ENCODE measurements around the gene BROX.
"Not testable (repeated sequence)": the region's sequence is repeated elsewhere in the genome, so short reads cannot be mapped to it uniquely, and the experiment has no call there.

Gene BROX

GRCh38 chr1:222732216-222733159 is 20.1 kb downstream of the BROX start:
- no peak for DNase-seq

DNA sequence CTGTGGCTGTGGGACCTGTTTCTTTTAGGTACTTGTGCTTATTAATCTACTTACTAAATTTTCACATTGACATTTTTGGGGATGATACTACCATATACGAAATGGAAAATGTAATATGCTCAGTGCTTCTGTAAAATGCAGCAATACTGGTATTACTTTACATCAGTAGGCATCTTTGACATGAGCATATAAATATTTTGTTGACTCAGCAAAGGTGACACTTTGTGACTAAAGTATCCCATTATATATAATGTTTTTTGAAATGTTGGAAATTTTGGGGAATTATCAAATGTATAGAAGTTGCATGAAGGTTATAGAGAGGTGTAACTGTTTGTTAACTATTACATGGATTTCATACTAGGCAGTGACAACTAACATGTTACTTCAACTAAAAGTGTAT is 22.4 kb downstream of the BROX start:
- no peak for DNase-seq

DNA sequence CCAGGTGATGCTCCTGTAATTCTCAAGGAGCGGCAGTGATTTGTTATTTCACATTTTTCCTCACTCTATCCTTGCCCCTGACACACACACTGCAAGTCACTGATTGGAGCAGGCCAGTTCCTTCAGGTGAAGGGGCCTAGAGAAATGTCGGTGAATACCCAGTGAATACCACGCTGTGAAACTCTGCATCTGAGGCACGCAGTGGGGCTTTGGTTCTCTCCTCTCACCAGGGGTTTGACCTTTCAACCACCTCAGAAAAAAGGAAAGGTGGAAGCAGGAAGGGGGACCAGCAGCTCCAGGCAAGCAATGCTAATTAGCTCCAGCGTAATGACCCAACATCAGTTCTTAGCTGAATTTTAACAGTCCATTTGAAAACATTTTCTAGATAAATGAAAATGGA is 24.1 kb downstream of the BROX start:
- DNase-seq = no peak

- DNase-seq = peak in 1 of 3 experiments; percentile 9
Observed at GRCh38 chr1:222736972-222737371, 24.6 kb downstream of the BROX start, which contains the start of gene FAM177B. TSS of gene FAM177B (plus strand) at chr1:222737202. CDS start at chr1:222746546, 9,344 bp downstream.

DNA sequence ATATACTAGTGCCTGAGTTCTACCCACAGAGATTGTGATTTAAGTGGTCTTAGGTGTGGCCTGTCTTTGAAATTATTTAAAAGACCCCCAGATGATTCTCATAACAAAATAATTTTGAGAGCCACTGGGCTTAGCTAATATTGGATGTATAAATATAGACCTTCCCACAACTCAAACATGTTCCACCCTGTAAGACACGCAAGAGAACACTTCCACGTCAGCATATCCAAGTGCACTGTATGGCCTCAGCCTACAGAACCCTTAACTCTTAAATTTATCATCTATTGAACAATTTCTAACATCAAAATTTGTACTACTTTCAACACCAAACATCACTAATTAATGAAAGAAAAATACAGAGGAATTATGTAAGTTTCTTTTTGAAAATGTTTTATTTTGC is 27.1 kb downstream of the BROX start:
- no peak for DNase-seq

DNA sequence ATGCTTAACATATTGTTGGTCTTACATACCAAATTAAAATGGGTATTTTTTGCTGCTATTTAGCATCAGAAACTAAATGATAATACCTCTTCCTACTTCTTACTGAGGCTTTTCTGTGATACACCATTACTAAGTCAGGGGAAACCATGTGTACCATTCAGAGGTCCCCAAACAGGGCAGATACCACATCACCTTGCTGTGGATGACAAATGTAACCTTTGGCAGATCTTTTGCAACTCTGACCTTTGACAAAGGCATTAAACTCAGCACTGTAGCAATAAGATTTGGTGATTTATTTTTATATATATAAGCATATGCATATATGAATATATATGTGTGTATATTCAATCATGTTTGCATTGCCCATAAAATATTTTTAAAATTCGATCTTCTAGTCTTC is 27.6 kb downstream of the BROX start:
- DNase-seq = no peak

- not testable (repeated sequence) for DNase-seq
Observed at GRCh38 chr1:222741630-222742457, 29.5 kb downstream of the BROX start.

- DNase-seq = peak in 1 of 3 experiments; percentile 56
Observed at GRCh38 chr1:222749927-222750326, 37.6 kb downstream of the BROX start.

DNA sequence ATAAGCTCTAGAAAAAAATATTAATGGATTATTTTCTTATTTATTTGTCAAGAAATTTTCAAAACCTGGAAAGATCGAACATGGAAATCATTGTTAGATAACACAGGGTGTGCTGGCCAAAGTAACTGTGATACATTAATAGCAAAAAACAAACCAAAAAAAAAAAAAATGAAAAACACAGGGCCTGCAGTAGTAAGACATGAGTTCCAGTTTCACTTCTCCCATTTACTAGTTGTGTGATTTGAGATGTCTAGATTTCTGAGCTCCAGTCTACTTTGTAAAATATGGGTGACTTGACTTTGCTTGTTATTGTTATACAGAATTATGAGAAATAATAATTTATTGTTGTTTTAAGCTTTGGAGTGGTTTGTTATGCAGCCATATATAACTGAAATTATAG is 38.3 kb downstream of the BROX start:
- no peak for DNase-seq

DNA sequence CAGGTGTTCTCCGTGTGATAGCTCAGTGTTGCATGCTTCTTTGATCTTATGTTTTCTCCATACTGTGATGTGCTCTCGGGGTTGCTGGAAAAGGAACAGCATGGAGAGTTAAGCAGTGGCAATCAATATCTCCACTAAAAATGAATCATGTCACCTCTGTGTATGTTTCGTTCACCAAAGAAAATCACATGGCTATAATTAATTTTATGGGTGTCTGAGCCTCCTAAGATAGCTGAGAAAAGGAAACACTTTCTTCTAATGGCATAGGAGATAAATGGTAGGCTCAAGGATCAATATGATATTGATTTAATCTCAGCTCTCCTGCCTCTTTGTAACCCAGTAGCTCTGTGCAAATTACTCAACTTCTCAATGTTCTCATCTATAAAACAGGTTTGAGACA is 38.9 kb downstream of the BROX start:
- no peak for DNase-seq

DNA sequence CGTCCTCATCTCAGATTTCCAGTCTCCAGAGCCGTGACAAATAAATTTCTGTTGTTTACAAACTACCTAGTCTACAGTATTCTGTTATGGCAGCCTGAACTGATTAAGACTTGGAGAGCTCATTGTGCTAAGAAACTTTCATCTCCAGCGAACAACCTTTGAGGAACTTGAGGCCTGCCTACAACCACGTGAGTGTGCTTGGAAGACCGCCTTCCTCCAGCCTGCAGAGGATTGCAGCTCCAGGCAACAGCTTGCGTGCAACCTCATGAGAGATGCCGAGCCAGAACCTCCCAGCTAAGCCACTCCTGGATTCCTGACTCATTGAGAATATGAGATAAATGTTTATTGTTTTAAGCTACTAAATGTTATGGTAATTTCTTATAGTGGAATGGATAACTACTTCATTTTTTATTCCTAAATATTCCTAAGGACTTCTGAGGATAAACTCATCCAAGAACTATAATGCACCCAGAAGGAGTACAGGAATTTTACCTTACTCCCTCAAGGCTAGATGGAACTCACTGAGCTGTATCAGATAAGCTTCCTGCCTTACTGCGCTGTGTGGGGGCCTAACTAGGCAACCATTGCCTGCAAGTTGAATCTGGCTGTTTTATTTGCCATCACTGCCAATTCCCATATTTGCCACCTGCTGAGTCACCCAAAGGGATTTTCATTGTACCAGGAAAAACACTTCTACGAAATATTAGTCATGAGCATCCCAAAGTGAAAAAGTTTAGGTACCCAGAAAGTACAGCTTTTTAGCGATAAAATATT is 42.2 kb downstream of the BROX start:
- no peak for DNase-seq

DNA sequence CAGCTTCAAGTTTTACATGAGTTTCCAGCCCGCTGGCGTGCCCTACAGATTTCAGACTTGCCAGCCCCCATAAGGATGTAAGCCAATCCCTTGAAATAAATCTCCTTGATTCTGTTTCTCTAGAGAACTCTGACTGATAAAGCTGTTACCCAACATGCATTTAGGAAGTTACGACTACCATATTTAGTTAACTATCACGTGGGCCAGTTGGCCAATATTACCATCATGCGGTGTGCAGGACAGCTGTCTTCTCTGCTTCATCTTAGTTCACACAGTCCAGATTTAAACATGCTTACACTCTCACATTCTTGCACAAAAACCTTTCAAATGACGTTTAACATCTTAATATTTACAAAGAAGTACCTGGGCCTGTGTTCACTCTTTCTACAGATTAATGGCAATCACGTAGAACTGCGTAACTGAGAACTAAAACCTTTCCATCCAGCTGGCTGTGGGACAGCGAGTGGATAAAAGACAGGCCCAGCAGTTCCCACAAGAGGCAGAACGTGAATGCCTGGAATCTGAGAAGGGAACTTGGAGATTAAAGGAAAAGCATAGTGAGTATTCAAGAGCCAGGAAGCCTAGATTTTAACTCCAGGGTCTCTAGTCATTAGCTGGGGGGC is 45.4 kb downstream of the BROX start:
- DNase-seq = no peak

DNA sequence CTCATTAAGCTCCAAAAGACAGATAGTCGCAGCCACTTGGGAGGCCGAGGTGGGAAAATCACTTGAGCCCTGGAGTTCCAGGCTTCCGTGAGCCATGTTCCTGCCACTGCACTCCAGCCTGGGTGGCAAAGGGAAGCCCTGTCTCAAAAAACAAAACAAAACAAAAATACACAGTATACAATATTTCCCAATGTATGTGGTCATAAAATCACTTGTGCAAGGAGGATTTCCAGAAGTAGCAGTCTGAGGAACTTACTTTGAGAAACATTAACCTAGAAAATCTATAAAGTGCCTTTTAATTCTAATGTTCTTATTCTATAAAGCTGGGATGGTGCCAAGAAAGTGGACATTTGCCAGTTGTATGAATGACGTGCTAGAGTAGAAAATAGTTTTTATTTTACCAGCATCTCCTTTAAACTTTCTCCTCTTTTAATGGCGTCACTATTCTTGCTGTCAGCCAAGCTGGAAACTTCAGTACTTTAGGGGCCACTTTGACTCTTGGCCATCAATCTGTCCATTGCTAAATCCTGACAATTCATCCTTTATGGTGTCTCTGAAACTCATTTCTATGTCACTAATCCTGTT is 47.2 kb downstream of the BROX start:
- DNase-seq = no peak

DNA sequence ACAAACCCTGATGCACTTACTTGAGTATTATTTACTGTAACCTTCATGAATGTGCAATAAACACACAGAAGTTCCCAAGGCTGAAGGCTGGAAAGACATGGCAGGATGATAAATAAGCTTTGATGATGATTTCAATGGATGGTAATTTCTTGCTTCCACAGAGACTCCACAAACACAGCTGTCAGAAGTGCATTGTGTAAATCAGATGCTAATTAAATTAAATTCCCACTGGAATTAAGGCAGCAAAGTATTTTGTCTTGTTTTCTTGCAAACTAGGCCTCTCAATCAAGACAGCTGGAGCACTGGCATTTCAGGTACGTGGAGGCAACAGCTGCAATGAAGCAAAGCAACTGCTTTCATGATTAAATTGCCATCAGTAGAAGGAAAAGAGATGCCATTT is 48.7 kb downstream of the BROX start:
- DNase-seq = peak in 1 of 3 experiments; percentile 31

- not testable (repeated sequence) for DNase-seq
Observed at GRCh38 chr1:222762178-222762577, 49.8 kb downstream of the BROX start.

- no peak for DNase-seq
Observed at GRCh38 chr1:222767152-222767571, 54.8 kb downstream of the BROX start.

GRCh38 chr1:222768592-222768991 is 56.2 kb downstream of the BROX start:
- no peak for DNase-seq

GRCh38 chr1:222769181-222769580 is 56.8 kb downstream of the BROX start:
- DNase-seq = no peak

GRCh38 chr1:222769971-222770620 is 57.7 kb downstream of the BROX start:
- no peak for DNase-seq

GRCh38 chr1:222772996-222773379 is 60.6 kb downstream of the BROX start:
- DNase-seq = no peak

- DNase-seq = peak in 1 of 3 experiments; percentile 32
Observed at GRCh38 chr1:222777463-222777862, 65.1 kb downstream of the BROX start.

Measured in NCI-H1417 (cell line).